NCI-H446 treated with DMSO at 0.1 percent for 48 hours (cell line): ENCODE measurements around the gene AP3M1.

ENCODE experiments used
- DNase-seq: peaks from one replicate; lab custom pipeline; 2025; lab: John Stamatoyannopoulos, UW

The AP3M1 gene

DNA sequence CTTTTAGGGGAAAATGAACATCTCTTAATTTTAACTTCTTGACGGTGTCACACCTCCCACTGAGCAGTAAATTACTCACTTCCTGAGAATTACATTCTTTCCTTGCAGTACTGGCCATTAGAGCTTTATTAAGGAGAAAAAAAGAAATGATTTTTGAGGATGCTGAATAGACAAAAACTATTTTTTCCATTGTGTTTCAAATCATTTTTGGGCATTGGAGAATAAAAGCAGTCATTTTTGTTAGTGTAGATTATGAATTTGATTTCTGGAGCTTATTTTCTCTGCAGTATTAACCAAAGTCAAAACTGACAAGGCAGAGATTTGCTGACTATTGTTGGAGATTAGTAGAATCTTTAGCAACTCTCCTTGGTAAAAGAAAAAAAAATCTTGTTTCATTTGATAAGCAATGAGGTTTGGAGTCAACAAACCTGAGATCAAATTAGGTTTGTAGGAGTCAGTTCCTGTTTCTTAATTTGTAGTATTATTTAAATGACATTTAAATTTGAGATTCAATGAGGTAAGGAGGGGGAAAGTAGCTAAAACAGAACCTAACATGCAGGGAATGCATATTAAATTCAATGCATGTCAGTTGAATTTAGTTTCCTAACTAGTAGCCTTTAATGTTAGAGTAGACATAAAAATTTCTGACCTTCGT, 70.6 kb downstream of the AP3M1 start:
- DNase-seq, result no peak

DNA sequence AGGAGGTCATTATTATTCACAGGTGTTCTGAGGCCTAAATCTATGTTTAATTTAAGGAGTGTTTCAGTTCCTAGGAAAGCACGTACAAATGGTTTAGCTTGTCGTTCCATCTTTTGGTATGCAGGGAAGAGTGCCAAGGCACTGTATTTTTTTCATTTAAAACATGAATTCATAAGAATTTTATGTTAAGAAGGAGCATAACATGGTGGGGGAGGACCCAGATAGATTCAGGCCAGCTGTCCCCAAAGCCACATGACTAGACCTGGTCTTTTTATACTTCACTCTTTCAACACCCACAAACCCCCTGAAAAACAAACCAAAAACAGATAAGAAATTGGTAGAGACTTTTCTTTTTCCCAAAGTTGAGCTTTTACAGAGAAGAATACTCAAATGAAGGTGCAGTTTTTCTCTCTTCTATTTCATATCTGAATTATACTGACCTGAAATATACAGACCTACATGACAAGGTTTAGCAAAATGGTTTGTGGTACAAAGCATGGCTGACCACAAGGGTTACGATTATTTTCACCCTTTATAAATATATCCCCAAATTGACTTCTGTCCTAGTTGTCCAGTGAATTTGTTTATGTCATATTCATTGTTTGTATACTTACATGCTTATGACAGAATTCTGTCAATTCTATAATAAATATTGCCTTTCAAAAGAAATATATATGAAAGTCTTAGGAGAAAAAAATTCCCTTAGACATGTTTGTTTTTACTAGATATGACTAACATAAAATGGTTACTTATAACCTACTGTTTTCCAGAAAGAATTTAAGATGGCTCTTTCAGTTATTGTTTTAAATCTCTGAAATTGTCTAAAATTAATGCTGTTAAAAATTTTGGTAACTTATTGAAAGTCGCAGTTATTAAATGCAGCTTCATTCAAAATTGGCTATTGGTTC, 71.3 kb downstream of the AP3M1 start:
- no peak for DNase-seq

DNA sequence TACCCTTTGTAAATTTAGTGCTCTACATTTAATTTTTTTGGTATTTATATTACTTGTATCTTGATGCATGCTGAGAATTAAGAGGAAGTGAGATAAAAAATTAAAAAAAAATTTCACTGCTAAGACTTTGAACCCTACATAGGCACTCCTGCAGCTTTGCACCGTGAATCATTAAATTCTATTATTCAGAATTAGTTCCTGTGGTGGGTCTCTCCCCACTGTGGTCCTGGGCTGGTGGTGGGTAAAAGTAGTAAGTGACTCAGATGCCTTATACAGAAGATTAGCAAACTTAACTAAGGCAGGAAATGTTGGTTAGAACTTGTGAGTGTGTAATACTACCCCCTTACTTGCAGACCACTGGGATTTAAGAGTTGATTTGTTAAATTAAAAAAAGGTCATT, 72.6 kb downstream of the AP3M1 start:
- no peak for DNase-seq

DNA sequence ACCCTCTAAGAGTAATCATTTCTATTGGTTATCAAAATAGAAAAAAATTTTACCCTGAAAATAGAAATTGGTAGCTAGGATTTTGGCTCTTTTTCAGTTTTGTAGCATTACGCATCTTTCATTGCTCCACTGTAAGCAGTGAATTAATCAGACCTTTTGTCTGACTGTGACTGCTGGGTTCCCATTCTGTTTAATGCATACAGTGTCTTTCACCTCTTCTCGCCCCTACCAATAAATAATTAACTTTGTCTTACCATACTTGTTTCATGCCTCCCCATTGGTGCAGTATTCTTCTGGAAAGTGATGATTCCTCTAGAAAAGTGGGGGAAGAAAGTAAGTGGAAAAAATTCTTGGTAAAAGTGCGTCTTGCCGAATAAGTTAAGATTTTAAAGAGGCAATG, 73.2 kb downstream of the AP3M1 start:
- no peak for DNase-seq

DNA sequence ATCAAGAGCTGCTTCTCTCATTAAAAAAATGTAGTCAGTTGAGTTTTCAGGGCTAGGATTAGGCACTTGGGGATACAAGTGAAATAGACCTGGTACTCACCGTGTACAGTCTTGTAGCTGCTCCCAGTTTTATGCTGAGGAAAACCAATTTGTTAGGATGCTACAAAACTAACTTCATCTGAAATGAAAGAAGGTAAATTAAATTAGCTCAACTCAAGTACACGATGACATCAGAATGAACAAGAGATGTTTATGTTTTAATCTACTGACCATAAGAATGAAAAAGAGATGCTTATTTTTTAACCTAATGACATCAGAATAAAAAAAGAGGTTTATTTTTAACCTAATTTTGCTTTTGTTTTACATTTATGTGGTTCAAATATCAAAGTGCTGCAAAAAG, 73.7 kb downstream of the AP3M1 start:
- no peak for DNase-seq

DNA sequence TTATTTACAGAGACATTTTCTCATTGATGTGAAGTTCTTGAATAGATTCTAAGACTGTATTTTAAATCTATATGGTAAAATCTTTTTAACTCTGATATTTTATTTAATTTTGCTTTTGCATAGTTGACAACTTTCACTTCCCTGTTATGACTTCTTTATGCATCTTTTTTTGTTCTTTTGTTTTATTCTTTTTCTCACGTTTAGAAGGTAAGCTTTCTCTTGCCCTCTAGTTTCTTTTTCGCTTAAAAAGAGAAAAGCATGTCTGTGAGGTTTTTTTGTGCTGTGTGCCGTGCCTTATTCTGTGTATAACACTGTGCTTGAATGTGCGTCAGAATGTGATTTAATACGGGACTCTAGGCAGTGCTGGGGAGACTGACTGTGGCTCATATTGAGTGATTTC, 74.7 kb downstream of the AP3M1 start:
- no peak for DNase-seq

DNA sequence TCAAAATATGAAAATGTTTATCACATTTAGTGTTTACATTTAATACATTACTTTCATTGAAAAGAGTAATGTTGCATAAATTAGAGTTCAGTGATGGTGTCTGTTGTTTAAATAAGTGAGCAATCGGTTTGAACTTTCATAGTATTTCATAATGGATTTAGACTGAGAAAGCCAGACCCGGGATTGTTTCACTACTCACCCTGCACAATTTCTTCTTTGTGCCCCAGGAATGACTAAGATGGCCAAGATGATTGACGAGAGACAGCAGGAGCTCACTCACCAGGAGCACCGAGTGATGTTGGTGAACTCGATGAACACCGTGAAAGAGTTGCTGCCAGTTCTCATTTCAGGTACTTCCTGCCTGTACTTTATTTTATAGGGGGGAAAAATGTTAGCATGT, 78.1 kb downstream of the AP3M1 start:
- DNase-seq, result no peak

DNA sequence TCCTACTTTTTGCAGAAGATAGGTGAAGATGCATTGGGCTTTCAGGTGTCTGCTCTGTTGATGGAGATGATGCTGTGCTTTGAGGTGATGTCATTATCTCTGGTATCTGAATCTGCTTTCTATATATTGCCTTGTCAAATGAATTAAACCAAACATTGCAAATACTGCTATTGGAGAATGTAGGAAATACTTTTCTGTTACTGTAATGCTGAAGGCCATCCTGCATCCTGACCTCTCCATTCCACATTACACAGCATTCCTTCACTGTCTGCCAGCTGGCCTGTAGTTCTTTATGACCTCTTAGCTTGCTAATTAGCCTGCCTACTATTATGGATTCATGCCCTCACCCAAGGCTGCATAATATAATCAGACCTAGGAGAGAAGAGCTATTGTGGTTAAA, 79.5 kb downstream of the AP3M1 start:
- DNase-seq, result no peak
